H9 (cell line): Measurements from ENCODE around the gene PHC3. TPM values are rescaled to one million over a fixed set of nuclear protein-coding genes. Genes with fewer than 3 reads are reported as not detected.

ENCODE experiments used
- DNase-seq: peaks from one replicate; pipeline ENCODE4 v3.0.0-alpha.2; 2017
- H2AFZ ChIP-seq: one replicate; pipeline ENCODE4 v1.6.1; 2013; ENCODE audit warnings: mild to moderate bottlenecking, low read length, control low read depth, moderate library complexity
- H2AK5ac ChIP-seq: 2 replicates; pipeline ENCODE4 v1.6.1; 2013; ENCODE audit warnings: low read length, control low read depth, mixed read lengths; ENCODE audit not compliant: insufficient read length
- H2BK120ac ChIP-seq: one replicate; pipeline ENCODE4 v1.6.1; 2013; ENCODE audit warnings: low read depth, mild to moderate bottlenecking, low read length, control low read depth, inconsistent platforms; ENCODE audit not compliant: poor library complexity, severe bottlenecking
- H2BK12ac ChIP-seq: 2 replicates; pipeline ENCODE4 v1.6.1; 2013; ENCODE audit warnings: low read length, control low read depth, mixed read lengths, low read depth; ENCODE audit not compliant: insufficient read length
- H2BK15ac ChIP-seq: 2 replicates; pipeline ENCODE4 v1.6.1; 2013; ENCODE audit warnings: low read depth, low read length, control low read depth
- H2BK20ac ChIP-seq: one replicate; pipeline ENCODE4 v1.6.1; 2013; ENCODE audit warnings: low read depth, mild to moderate bottlenecking, low read length, control low read depth, inconsistent platforms; ENCODE audit not compliant: poor library complexity, severe bottlenecking
- H2BK5ac ChIP-seq: 2 replicates; pipeline ENCODE4 v1.6.1; 2013; ENCODE audit warnings: low read length, control low read depth, mixed read lengths; ENCODE audit not compliant: insufficient read length
- H3K14ac ChIP-seq: 2 replicates; pipeline ENCODE4 v1.6.1; 2013; ENCODE audit warnings: low read length, control low read depth; ENCODE audit not compliant: insufficient read depth
- H3K18ac ChIP-seq: 2 replicates; pipeline ENCODE4 v1.6.1; 2013; ENCODE audit warnings: low read depth, mild to moderate bottlenecking, mixed read lengths, low read length, control low read depth; ENCODE audit not compliant: insufficient read length
- H3K23ac ChIP-seq: 2 replicates; pipeline ENCODE4 v1.6.1; 2013; ENCODE audit warnings: low read length, control low read depth, mixed read lengths, low read depth; ENCODE audit not compliant: insufficient read length
- H3K23me2 ChIP-seq: 2 replicates; pipeline ENCODE4 v1.6.1; 2013; ENCODE audit warnings: low read depth, mild to moderate bottlenecking, mixed read lengths, low read length, control low read depth; ENCODE audit not compliant: insufficient read length, poor library complexity, severe bottlenecking
- H3K27ac ChIP-seq: 2 replicates; pipeline ENCODE4 v1.5.1; 2013; ENCODE audit warnings: low read length, control low read depth, mixed read lengths, low read depth; ENCODE audit not compliant: insufficient read length
- H3K27me3 ChIP-seq: 2 replicates; pipeline ENCODE4 v1.6.1; 2013; ENCODE audit warnings: low read length, control low read depth, inconsistent platforms; ENCODE audit not compliant: insufficient read depth
- H3K4ac ChIP-seq: 2 replicates; pipeline ENCODE4 v1.6.1; 2013; ENCODE audit warnings: low read depth, mild to moderate bottlenecking, control low read depth, inconsistent platforms, low read length, moderate library complexity
- H3K4me1 ChIP-seq: 2 replicates; pipeline ENCODE4 v1.6.1; 2013; ENCODE audit warnings: low read length, control low read depth, inconsistent platforms; ENCODE audit not compliant: insufficient read depth
- H3K4me2 ChIP-seq: 2 replicates; pipeline ENCODE4 v1.6.1; 2013; ENCODE audit warnings: low read length, control low read depth, mixed read lengths; ENCODE audit not compliant: insufficient read length, insufficient read depth
- H3K56ac ChIP-seq: 2 replicates; pipeline ENCODE4 v1.6.1; 2013; ENCODE audit warnings: low read depth, mild to moderate bottlenecking, mixed read lengths, low read length, control low read depth; ENCODE audit not compliant: insufficient read length
- H3K79me1 ChIP-seq: 2 replicates; pipeline ENCODE4 v1.6.1; 2013; ENCODE audit warnings: low read depth, mild to moderate bottlenecking, moderate library complexity, low read length, control low read depth, inconsistent platforms; ENCODE audit not compliant: insufficient read depth, poor library complexity, severe bottlenecking
- H3K79me2 ChIP-seq: 2 replicates; pipeline ENCODE4 v1.6.1; 2013; ENCODE audit warnings: low read length, control low read depth, inconsistent platforms; ENCODE audit not compliant: insufficient read depth
- H3K9ac ChIP-seq: 2 replicates; pipeline ENCODE4 v1.6.1; 2013; ENCODE audit warnings: low read length, control low read depth, mixed read lengths; ENCODE audit not compliant: insufficient read length; ENCODE audit errors: extremely low read depth
- H3K9me3 ChIP-seq: one replicate; pipeline ENCODE4 v1.6.1; 2013; ENCODE audit warnings: low read depth, low read length, inconsistent platforms; ENCODE audit not compliant: control insufficient read depth
- H3T11ph ChIP-seq: one replicate; pipeline ENCODE4 v1.6.1; 2013; ENCODE audit warnings: mild to moderate bottlenecking, low read length, control low read depth, inconsistent platforms
- H4K20me1 ChIP-seq: one replicate; pipeline ENCODE4 v1.6.1; 2013; ENCODE audit not compliant: control insufficient read depth, insufficient read length, insufficient read depth
- H4K5ac ChIP-seq: 2 replicates; pipeline ENCODE4 v1.6.1; 2013; ENCODE audit warnings: low read depth, mild to moderate bottlenecking, mixed read lengths, low read length, control low read depth; ENCODE audit not compliant: insufficient read length
- H4K8ac ChIP-seq: replicated peaks from 2 replicates; pipeline ENCODE4 v1.6.1; 2013; ENCODE audit warnings: low read length, control low read depth, mixed read lengths, low read depth; ENCODE audit not compliant: insufficient read length
- H4K91ac ChIP-seq: 2 replicates; pipeline ENCODE4 v1.6.1; 2013; ENCODE audit warnings: low read depth, mild to moderate bottlenecking, moderate library complexity, mixed read lengths, low read length, control low read depth; ENCODE audit not compliant: insufficient read length
- H3K27ac Mint-ChIP-seq, 3 experiments: 2 replicates in 2 of 3; 3 replicates in 1 of 3; pipeline ENCODE4 v1.8.0; 2020 to 2021; ENCODE audit warnings: mixed read lengths in 3 of 3, mild to moderate bottlenecking in 1 of 3, moderate library complexity in 1 of 3
- H3K27me3 Mint-ChIP-seq: 2 replicates; pipeline ENCODE4 v1.8.0; 2021; ENCODE audit warnings: low read depth, mild to moderate bottlenecking, moderate library complexity, mixed read lengths
- H3K36me3 Mint-ChIP-seq, 3 experiments: 2 replicates in 2 of 3; 3 replicates in 1 of 3; pipeline ENCODE4 v1.8.0; 2020 to 2021; ENCODE audit warnings: low read depth in 3 of 3, mixed read lengths in 3 of 3; ENCODE audit not compliant: insufficient read depth in 1 of 3
- H3K4me1 Mint-ChIP-seq, 2 experiments: 2 replicates each; pipeline ENCODE4 v1.8.0; 2020; ENCODE audit warnings: mixed read lengths in 2 of 2
- H3K4me3 Mint-ChIP-seq, 2 experiments: 2 replicates in 1 of 2; 3 replicates in 1 of 2; pipeline ENCODE4 v1.8.0; 2020 to 2021; ENCODE audit warnings: mild to moderate bottlenecking in 2 of 2, mixed read lengths in 2 of 2, moderate library complexity in 1 of 2
- H3K9me3 Mint-ChIP-seq, 2 experiments: 2 replicates in 1 of 2; 3 replicates in 1 of 2; pipeline ENCODE4 v1.8.0; 2020; ENCODE audit warnings: mild to moderate bottlenecking in 2 of 2, mixed read lengths in 2 of 2, moderate library complexity in 1 of 2
- CTCF ChIP-seq: fragments of 200-600 bp; sonication (generic); conservative IDR thresholded peaks from 3 replicates; pipeline ENCODE4 v1.8.0; 2021; ENCODE audit warnings: antibody characterized with exemption, mild to moderate bottlenecking
- WGBS: extraction: QIAGEN DNeasy Blood & Tissue Kit; methylation state at CpG from one replicate; pipeline ENCODE4 v1.1.7; 2013; ENCODE audit warnings: missing lambda C conversion rate, low lambda C conversion rate, mixed read lengths; ENCODE audit not compliant: insufficient read length; ENCODE audit errors: extremely low coverage; 5-methylcytosine and 5-hydroxymethylcytosine counted together
- total RNA-seq: library from RNA; stranded (reverse); gene quantifications from 2 replicates; pipeline ENCODE4 v1.2.1, GENCODE V29; 2021

Gene PHC3
- total RNA-seq, 1 experiment from 2014 or later: 26.4 TPM

- H3K23me2 ChIP-seq: no peaks in the 10 kb centered on the region
- no peak overlapping the region for H3K56ac ChIP-seq
- H2AK5ac ChIP-seq: no peak overlapping the region
- TF ChIP-seq CTCF: no peak
- H3K9ac ChIP-seq: no peak overlapping the region
- no peak overlapping the region for H3K4ac ChIP-seq
- no peak overlapping the region for H2BK15ac ChIP-seq
- no peaks in the 10 kb centered on the region for H3K27me3 ChIP-seq
- no CpG with 5 or more reads among the region's 2 CpGs for WGBS
- H2AFZ ChIP-seq: no peak overlapping the region
- H4K91ac ChIP-seq: no peak overlapping the region
- no peak overlapping the region for H2BK5ac ChIP-seq
- H2BK12ac ChIP-seq: no peak overlapping the region
- no peak overlapping the region for H3K18ac ChIP-seq
- no peak overlapping the region for H3K23ac ChIP-seq
- no peak overlapping the region for H3K27ac Mint-ChIP-seq
- H3K4me2 ChIP-seq: no peak overlapping the region
- H3K27me3 Mint-ChIP-seq: no peaks in the 10 kb centered on the region
- no peaks in the 10 kb centered on the region for H3K9me3 ChIP-seq
- no peak overlapping the region for H3K14ac ChIP-seq
- H2BK120ac ChIP-seq: no peak overlapping the region
- H4K5ac ChIP-seq: no peak overlapping the region
- no peaks in the 10 kb centered on the region for H3K79me2 ChIP-seq
- no peak overlapping the region for H3K27ac ChIP-seq
- no peak overlapping the region for H3K4me3 Mint-ChIP-seq
- H3K79me1 ChIP-seq: no peaks in the 10 kb centered on the region
- H4K20me1 ChIP-seq: no peaks in the 10 kb centered on the region
- no peaks in the 10 kb centered on the region for H3K4me1 Mint-ChIP-seq
- no peak overlapping the region for H3T11ph ChIP-seq
- H2BK20ac ChIP-seq: no peak overlapping the region
- no peak for DNase-seq
- H3K36me3 Mint-ChIP-seq: peaks cover 22 to 50% (median 42%) of the 10 kb centered on the region in 3 experiments; a peak in 6 of 7 replicates
- no peaks in the 10 kb centered on the region for H3K4me1 ChIP-seq
- H3K9me3 Mint-ChIP-seq: no peaks in the 10 kb centered on the region
- no peak overlapping the region for H4K8ac ChIP-seq
Observed at GRCh38 chr3:170132335-170132734, 49.2 kb downstream of the PHC3 start.
